GM08714 (cell line): ENCODE data around the gene CLASP1.

Experiments used
- H3K4me3 ChIP-seq: fragments of 200-500 bp; sonication (Bioruptor generic); 2 replicates; pipeline ENCODE4 v1.5.1; 2014; ENCODE audit warnings: mild to moderate bottlenecking, low read length, inconsistent platforms
- ZNF274 ChIP-seq: IDR thresholded peaks from 2 replicates; pipeline ENCODE4 v1.6.1; 2012; ENCODE audit warnings: mild to moderate bottlenecking, low read depth, low read length

Gene CLASP1

DNA sequence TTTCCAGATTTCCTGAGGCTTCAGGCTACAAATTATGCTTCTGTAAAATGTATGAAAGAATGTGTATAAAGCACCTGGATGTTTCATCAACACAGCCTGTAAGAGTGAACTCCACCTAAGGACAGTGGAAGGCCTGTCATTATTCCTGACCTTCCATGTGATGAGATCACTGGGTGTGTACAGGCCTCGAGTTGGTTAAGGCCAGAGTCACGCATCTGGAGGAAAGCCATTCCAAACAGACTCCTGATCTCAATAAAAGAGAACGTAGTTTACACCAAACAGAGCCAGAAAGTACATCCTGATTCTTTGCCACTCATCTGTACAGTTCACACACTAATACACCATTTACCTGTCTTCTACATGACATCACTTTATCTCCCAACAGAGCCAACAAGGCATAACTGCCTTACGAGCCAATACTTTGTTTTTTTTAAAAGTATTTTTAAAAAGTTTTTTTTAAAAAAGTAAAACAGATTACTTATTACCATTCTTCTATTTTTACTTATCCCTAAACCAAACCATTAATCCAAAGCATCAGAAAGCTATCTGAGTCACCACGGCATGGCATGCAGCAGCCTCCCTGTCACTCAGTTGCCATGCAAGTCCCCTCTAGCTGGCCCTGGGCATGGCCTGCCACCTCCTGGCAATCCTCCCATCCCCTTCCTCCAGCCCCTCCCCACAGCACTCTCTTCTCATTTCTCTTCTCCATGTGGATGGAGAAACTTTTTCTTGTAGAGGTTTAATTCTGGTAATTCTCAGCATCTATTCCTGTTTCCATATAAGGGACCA lies 285.4 kb downstream of the CLASP1 start:
- no peak overlapping the region for H3K4me3 ChIP-seq
- no peak for TF ChIP-seq ZNF274

DNA sequence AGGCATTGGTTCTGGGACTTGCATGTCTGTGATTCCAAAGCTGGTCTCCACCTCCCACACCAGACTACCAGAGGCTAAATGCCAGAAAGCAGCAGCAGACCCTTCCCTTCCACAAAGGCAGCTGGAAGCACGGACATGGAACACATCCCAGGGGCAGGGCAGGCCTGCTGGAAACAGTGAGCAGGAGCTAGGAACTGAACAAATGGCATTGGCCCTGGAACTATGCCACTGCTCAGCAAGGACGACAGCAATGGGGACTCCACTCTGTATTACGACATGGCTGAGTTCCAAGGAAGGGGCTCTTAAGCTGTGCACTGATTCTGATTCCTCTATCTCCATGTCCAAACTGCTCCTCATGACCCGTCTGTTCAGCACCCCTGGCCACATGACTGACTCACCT lies 286.5 kb downstream of the CLASP1 start:
- no peak overlapping the region for H3K4me3 ChIP-seq
- no peak for TF ChIP-seq ZNF274

DNA sequence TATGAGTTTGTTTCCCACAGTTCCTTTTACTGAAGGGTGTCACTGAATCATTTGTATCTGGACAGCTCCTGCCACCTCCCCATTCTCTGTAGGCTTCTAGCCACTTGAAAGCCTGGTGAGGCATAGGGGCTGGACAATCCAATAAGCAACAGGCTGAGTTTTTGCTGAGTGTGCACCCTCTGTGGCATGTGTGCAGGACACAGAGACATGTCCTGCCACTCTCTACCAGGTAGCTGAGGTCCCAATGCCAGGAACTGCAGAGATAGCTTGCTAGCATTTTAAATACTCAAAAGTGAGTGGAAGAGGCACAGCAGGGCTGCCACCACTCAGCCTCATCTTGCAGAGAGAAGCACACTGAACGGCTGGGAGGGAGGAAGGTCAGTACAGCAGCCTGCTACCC lies 287.0 kb downstream of the CLASP1 start:
- H3K4me3 ChIP-seq, result no peak overlapping the region
- no peak for TF ChIP-seq ZNF274

DNA sequence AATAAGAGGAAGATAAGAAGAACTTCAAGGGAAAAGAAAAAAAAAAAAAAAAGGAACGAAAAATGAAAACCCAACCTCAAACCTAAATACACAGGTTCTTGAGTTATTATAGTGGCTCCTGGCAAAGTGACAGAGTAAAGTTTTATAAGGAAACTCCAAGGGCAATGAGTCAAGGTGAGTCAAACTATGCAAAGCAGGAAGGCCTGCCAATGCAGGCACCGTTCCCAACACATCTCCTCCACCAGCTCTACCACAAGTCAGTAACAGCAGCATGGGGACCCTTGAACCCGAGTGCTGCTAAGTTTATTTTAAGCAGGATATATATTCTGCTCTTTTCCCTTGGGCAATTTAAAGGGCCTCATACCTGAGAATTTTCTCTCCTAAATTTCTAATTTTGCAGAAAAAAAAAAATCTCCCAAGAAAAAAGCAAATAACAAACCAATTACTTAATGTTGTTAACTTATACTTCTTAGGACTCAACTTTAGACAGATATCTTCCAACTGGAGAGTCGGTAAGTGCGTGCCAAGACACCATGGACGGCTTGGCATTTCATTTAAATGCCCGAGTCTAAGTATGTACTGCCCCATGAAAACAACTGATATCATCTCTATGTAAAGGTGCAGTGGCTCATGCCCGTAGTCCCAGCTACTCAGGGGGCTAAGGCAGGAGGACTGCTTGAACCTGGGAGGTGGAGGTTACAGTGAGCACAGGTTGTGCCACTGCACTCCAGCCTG lies 288.5 kb downstream of the CLASP1 start:
- TF ChIP-seq ZNF274, result no peak

DNA sequence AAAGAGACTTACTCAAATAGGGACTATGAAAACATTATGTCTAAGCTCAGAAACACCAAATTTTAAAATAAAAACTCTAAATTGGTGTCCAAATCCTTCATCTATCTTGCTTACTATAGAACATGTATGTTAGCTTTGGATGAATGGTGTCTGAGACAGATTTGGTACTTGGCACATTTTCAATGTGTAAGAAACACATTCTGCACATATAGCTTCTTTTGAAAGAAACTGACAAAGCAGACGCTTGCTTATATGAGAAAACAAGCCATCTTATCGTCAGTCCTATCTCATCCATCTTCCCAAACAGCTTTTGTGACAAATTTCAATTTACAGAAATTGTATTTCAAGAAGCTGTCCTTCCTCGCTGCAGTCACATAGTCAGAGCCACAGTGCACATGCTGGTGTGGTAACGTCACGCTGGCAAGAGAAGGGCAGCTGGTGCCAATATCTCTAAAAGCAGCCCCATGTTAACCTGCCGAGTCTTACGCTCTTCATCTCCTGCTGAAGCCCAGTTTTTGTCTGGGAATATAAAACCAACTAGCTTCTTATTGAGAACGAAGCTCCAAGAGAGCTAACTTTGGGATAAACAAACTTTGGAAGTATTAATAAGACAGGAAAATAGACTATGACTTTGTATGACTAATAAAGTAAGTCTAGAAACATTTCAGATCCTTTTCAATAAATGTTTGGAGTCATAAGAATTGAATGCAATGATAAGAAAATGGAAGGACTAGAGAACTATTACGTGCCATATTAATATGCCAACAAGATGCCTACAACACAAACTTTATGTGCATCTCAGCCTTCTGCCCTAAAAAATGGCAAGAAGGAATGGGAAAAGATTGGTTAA lies 289.3 kb downstream of the CLASP1 start:
- no peak overlapping the region for H3K4me3 ChIP-seq
- no peak for TF ChIP-seq ZNF274

More for the DNA sequence above, 288.5 kb downstream of the CLASP1 start:
- H3K4me3 ChIP-seq, result no peak overlapping the region

DNA sequence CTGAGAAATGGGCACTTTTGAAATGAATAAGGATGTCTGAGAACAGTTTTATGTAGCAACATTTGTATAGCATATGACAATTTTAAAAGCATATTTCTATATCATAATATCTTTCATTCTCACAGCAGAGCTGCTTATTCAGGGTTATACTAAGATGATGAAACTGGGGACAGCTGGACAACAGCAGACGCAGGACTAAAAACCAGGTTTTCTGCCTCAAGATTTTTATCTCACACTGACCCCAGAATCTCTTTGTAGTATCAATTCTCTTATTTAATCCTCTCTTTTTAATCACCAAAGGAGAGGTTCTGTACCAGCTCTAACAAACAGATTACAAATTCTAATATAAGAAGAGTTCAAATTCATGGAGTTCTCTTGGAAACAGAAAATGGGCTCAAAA lies 290.1 kb downstream of the CLASP1 start:
- H3K4me3 ChIP-seq, result no peak overlapping the region
- no peak for TF ChIP-seq ZNF274

- H3K4me3 ChIP-seq, result no peak overlapping the region
- no peak for TF ChIP-seq ZNF274
These were observed 291.0 kb downstream of the CLASP1 start for GRCh38 chr2:121358291-121358690.

DNA sequence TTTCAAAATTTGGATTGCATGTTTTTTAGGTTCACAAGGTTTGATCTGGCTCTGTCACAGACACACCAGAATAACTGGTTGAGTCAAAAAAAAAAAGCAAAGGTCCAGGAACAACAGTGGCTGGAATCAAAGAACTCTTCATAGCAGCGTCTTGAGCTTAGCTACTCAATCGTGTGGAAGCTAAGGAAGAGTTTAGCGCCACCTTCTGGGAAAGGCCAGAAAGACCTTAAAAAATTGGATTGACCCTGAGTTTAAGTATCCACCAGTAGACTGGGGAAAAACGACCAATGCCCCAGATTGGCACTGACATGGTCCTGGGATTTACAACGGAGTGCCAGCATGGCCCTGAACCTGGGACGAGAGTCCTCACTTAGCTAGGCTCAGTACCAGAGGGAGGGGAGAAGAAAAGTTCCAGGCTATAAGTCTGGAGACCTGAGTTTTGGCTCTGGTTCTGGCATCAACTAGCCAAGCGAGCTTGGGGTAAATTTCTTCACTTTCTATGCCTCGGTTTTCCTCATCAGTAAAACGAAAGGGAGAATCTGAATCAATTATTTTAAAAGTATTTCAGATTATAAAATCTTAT lies 293.1 kb downstream of the CLASP1 start:
- TF ChIP-seq ZNF274, result no peak
- H3K4me3 ChIP-seq, result no peak overlapping the region

- TF ChIP-seq ZNF274, result no peak
- H3K4me3 ChIP-seq, result no peak overlapping the region
These were observed 293.8 kb downstream of the CLASP1 start for GRCh38 chr2:121355488-121355887.

GRCh38 chr2:121351521-121352318 lies 297.5 kb downstream of the CLASP1 start:
- H3K4me3 ChIP-seq, result no peak overlapping the region
- no peak for TF ChIP-seq ZNF274

- H3K4me3 ChIP-seq, result no peak overlapping the region
- no peak for TF ChIP-seq ZNF274
These were observed 298.4 kb downstream of the CLASP1 start for GRCh38 chr2:121350890-121351289.

- TF ChIP-seq ZNF274, result no peak
- H3K4me3 ChIP-seq, result no peak overlapping the region
These were observed 298.9 kb downstream of the CLASP1 start for GRCh38 chr2:121350402-121350775.

- TF ChIP-seq ZNF274, result no peak
- no peak overlapping the region for H3K4me3 ChIP-seq
These were observed 299.4 kb downstream of the CLASP1 start for GRCh38 chr2:121349721-121350401.
